HCT116 (cell line): Measurements from ENCODE around the gene PDILT. TPM values are rescaled to one million over a fixed set of nuclear protein-coding genes. Genes with fewer than 3 reads are reported as not detected.
"Not testable (repeated sequence)": the region's sequence is repeated elsewhere in the genome, so short reads cannot be mapped to it uniquely, and the experiment has no call there.

Source experiments
- ATAC-seq: fragments of 200-7000 bp; cut with Tn5 transposase; 2 replicates; pipeline ENCODE4 v1.9.1; 2020; ENCODE audit warnings: mild to moderate bottlenecking, moderate library complexity
- BruUV-seq: library from RNA; stranded (reverse); fragments of 400-500 nt; replicated peaks from 2 replicates; lab custom pipeline; 2021; lab: Mats Ljungman, UMichigan
- CTCF ChIA-PET: fragments of 300-600 bp; sonication (Branson Sonifier 250); formaldehyde crosslinking; loops from one replicate; lab custom pipeline; 2021; ENCODE audit warnings: antibody characterized with exemption; lab: Charles Lee
- POLR2A ChIA-PET: fragments of 300-600, 350-600 bp; sonication (Branson Sonifier 250); formaldehyde crosslinking; loops from one replicate; lab custom pipeline; 2021; ENCODE audit warnings: antibody characterized with exemption; lab: Charles Lee
- RAD21 ChIA-PET, 2 experiments: fragments of 300-600 bp; sonication (Branson Sonifier 250); formaldehyde crosslinking; loops; one replicate each; lab custom pipeline; 2023; ENCODE audit warnings: low total read pairs in 2 of 2; ENCODE audit not compliant: uncharacterized antibody in 2 of 2, unreplicated experiment in 2 of 2, low non-redundant PET in 1 of 2; lab: Charles Lee
- DNase-seq: peaks from one replicate; pipeline ENCODE4 v3.0.0-alpha.2; 2010; ENCODE audit warnings: low read depth, low spot score
- H2AFZ ChIP-seq: fragments of 200-600 bp; shearing (Covaris generic), sonication (generic); 2 replicates; pipeline ENCODE4 v1.6.1; 2017; ENCODE audit warnings: low read depth, mixed run types, mixed read lengths, antibody characterized with exemption, low read length; ENCODE audit not compliant: poor library complexity, severe bottlenecking
- H3K27ac ChIP-seq: 2 replicates; pipeline ENCODE4 v1.5.1; 2012; ENCODE audit warnings: low read depth, low read length
- H3K27me3 ChIP-seq: fragments of 200-600 bp; sonication (generic); 2 replicates; pipeline ENCODE4 v1.6.1; 2016; ENCODE audit warnings: mixed run types, low read length, mixed read lengths; ENCODE audit not compliant: insufficient read depth
- H3K36me3 ChIP-seq, 2 experiments: fragments of 200-500 bp in 1 of 2; fragments of 200-600 bp in 1 of 2; sonication (Bioruptor generic) in 1 of 2; sonication (generic) in 1 of 2; 2 replicates each; pipeline versions ENCODE4 v1.5.1 to v1.6.1; 2014 to 2016; ENCODE audit warnings: low read length in 2 of 2, inconsistent platforms in 1 of 2, mixed read lengths in 1 of 2, mixed run types in 1 of 2; ENCODE audit not compliant: insufficient read depth in 2 of 2, control insufficient read depth in 1 of 2
- H3K4me1 ChIP-seq, 2 experiments: fragments of 200-600 bp in 1 of 2; sonication (generic) in 1 of 2; 2 replicates each; pipeline versions ENCODE4 v1.5.1 to v1.6.1; 2012 to 2017; ENCODE audit warnings: low read length in 2 of 2, inconsistent platforms in 1 of 2, mild to moderate bottlenecking in 1 of 2, mixed read lengths in 1 of 2, mixed run types in 1 of 2, moderate library complexity in 1 of 2; ENCODE audit not compliant: insufficient read depth in 2 of 2, control insufficient read depth in 1 of 2
- H3K4me2 ChIP-seq: fragments of 200-600 bp; sonication (generic); 2 replicates; pipeline ENCODE4 v1.6.1; 2017; ENCODE audit warnings: mixed run types, low read length, mixed read lengths
- H3K4me3 ChIP-seq, 2 experiments: fragments of 200-600 bp in 1 of 2; sonication (generic) in 1 of 2; replicated peaks in 1 of 2; 2 replicates each; pipeline ENCODE4 v1.5.1; 2011 to 2016; ENCODE audit warnings: low read length in 2 of 2, control low read depth in 1 of 2, low read depth in 1 of 2, mild to moderate bottlenecking in 1 of 2, mixed read lengths in 1 of 2, mixed run types in 1 of 2
- H3K79me2 ChIP-seq: fragments of 200-600 bp; sonication (generic); 2 replicates; pipeline ENCODE4 v1.6.1; 2017; ENCODE audit warnings: mild to moderate bottlenecking, mixed run types, low read length, moderate library complexity, mixed read lengths; ENCODE audit not compliant: insufficient read depth
- H3K9ac ChIP-seq: fragments of 200-600 bp; sonication (generic); 2 replicates; pipeline ENCODE4 v1.6.1; 2016; ENCODE audit warnings: low read length, mixed read lengths
- H3K9me2 ChIP-seq: fragments of 200-600 bp; sonication (generic), shearing (Covaris generic); 2 replicates; pipeline ENCODE4 v1.6.1; 2017; ENCODE audit warnings: mixed run types, mild to moderate bottlenecking, moderate library complexity; ENCODE audit not compliant: insufficient read depth
- H3K9me3 ChIP-seq, 2 experiments: fragments of 200-500 bp in 1 of 2; fragments of 200-600 bp in 1 of 2; sonication (Bioruptor generic) in 1 of 2; sonication (generic) in 1 of 2; 2 replicates each; pipeline ENCODE4 v1.6.1; 2014 to 2017; ENCODE audit warnings: low read length in 2 of 2, mixed read lengths in 2 of 2, inconsistent platforms in 1 of 2, low read depth in 1 of 2, mild to moderate bottlenecking in 1 of 2, mixed run types in 1 of 2, moderate library complexity in 1 of 2; ENCODE audit not compliant: control insufficient read depth in 1 of 2, insufficient read depth in 1 of 2
- H4K20me1 ChIP-seq: fragments of 200-600 bp; sonication (generic), shearing (Covaris generic); 2 replicates; pipeline ENCODE4 v1.6.1; 2017; ENCODE audit warnings: mixed run types, mild to moderate bottlenecking, moderate library complexity; ENCODE audit not compliant: insufficient read depth
- CEBPB ChIP-seq: IDR thresholded peaks from 2 replicates; pipeline ENCODE4 v1.6.1; 2012; ENCODE audit warnings: low read depth
- EZH2phosphoT487 ChIP-seq: fragments of 200-600 bp; IDR thresholded peaks from 2 replicates; pipeline ENCODE4 v1.6.1; 2018; ENCODE audit warnings: antibody characterized with exemption, borderline replicate concordance
- JUND ChIP-seq: IDR thresholded peaks from 2 replicates; pipeline ENCODE4 v1.6.1; 2012
- POLR2A ChIP-seq: IDR thresholded peaks from 2 replicates; pipeline ENCODE4 v1.7.0; 2011; ENCODE audit warnings: borderline replicate concordance; ENCODE audit not compliant: insufficient read depth, insufficient read length; ENCODE audit errors: extremely low read depth
- SRF ChIP-seq: IDR thresholded peaks from 2 replicates; pipeline ENCODE4 v1.6.1; 2012; ENCODE audit warnings: low read depth
- intact Hi-C: fragments of 100-400 bp; cut with micrococcal nuclease; formaldehyde crosslinking; loops from 2 replicates; pipeline ENCODE4 v1.10.0; 2022
- total RNA-seq: library from RNA; stranded (reverse); gene quantifications from one replicate; pipeline ENCODE4 v1.2.1, GENCODE V29; 2021; ENCODE audit not compliant: unreplicated experiment
- TF ChIP-seq, protein P1 (sequence below): IDR thresholded peaks from 2 replicates; pipeline ENCODE4 v1.6.1; 2011; ENCODE audit warnings: mild to moderate bottlenecking, low read length, moderate library complexity; ENCODE audit not compliant: insufficient replicate concordance; ENCODE audit errors: extremely low read depth
- TF ChIP-seq, protein P2 (sequence below): IDR thresholded peaks from 2 replicates; pipeline ENCODE4 v1.6.1; 2012

Gene PDILT
- total RNA-seq, 1 experiment from 2014 or later: not detected

- DNase-seq (no peak), ATAC-seq (no peak)
- Histone ChIP-seq H3K4me2 (no peak overlapping the region), H3K36me3 (no peaks in the 10 kb centered on the region), H3K9me3 (no peaks in the 10 kb centered on the region), H3K79me2 (no peaks in the 10 kb centered on the region), H3K27me3 (peaks cover 33% of the 10 kb centered on the region), H4K20me1 (no peaks in the 10 kb centered on the region), H3K4me1 (no peaks in the 10 kb centered on the region), H3K9ac (no peak overlapping the region), H3K9me2 (no peaks in the 10 kb centered on the region), H3K4me3 (no peak overlapping the region), H3K27ac (no peak overlapping the region), H2AFZ (no peak overlapping the region)
- RAD21 ChIA-PET: no interaction called here
- POLR2A ChIA-PET: no interaction called here
- intact Hi-C loops: no loop called here
- CTCF ChIA-PET: no interaction called here
- BruUV-seq: no TSS peak
- TF ChIP-seq SRF (no peak), POLR2A (no peak), EZH2phosphoT487 (no peak), CEBPB (no peak), JUND (no peak)
- TF ChIP-seq, protein P1, sequence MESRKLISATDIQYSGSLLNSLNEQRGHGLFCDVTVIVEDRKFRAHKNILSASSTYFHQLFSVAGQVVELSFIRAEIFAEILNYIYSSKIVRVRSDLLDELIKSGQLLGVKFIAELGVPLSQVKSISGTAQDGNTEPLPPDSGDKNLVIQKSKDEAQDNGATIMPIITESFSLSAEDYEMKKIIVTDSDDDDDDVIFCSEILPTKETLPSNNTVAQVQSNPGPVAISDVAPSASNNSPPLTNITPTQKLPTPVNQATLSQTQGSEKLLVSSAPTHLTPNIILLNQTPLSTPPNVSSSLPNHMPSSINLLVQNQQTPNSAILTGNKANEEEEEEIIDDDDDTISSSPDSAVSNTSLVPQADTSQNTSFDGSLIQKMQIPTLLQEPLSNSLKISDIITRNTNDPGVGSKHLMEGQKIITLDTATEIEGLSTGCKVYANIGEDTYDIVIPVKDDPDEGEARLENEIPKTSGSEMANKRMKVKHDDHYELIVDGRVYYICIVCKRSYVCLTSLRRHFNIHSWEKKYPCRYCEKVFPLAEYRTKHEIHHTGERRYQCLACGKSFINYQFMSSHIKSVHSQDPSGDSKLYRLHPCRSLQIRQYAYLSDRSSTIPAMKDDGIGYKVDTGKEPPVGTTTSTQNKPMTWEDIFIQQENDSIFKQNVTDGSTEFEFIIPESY: no peak
- TF ChIP-seq, protein P2, sequence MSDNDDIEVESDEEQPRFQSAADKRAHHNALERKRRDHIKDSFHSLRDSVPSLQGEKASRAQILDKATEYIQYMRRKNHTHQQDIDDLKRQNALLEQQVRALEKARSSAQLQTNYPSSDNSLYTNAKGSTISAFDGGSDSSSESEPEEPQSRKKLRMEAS: no peak
Observed at GRCh38 chr16:20321671-20322070, 82.9 kb downstream of the PDILT start.

- POLR2A ChIA-PET, H3K36me3 ChIP-seq, H3K4me3 ChIP-seq, H2AFZ ChIP-seq, ATAC-seq, RAD21 ChIA-PET, H3K9me3 ChIP-seq, H3K4me2 ChIP-seq, H3K79me2 ChIP-seq, H4K20me1 ChIP-seq, H3K9ac ChIP-seq, H3K9me2 ChIP-seq, H3K4me1 ChIP-seq, BruUV-seq, DNase-seq, H3K27ac ChIP-seq, intact Hi-C loops, CTCF ChIA-PET: not testable (repeated sequence)
- H3K27me3 ChIP-seq: peaks cover 34% of the 10 kb centered on the region
Observed at GRCh38 chr16:20321051-20321450, 83.5 kb downstream of the PDILT start.
